NCI-H146 (cell line): Measurements from ENCODE around the gene DCLRE1A.

ENCODE experiments used
- DNase-seq: peaks from one replicate; lab custom pipeline; 2025; lab: John Stamatoyannopoulos, UW

DCLRE1A gene

GRCh38 chr10:113854013-113854760 lies at the start of gene DCLRE1A, which contains the start of gene NHLRC2:
Gene DCLRE1A, minus strand, starts transcription at chr10:113854082. Its CDS starts 900 bp downstream, at chr10:113853182.
Gene NHLRC2, plus strand, starts transcription at chr10:113854661. Its CDS starts 212 bp downstream, at chr10:113854873.
- DNase-seq = peak; percentile 88

GRCh38 chr10:113899952-113900598 lies 46.2 kb upstream of the DCLRE1A start:
- no peak for DNase-seq

GRCh38 chr10:113897693-113898618 lies 44.1 kb upstream of the DCLRE1A start:
- DNase-seq = peak; percentile 7

- no peak for DNase-seq
Observed at GRCh38 chr10:113895018-113895417, 41.1 kb upstream of the DCLRE1A start.

GRCh38 chr10:113894581-113894980 lies 40.7 kb upstream of the DCLRE1A start:
- DNase-seq = no peak

GRCh38 chr10:113893570-113893969 lies 39.7 kb upstream of the DCLRE1A start:
- DNase-seq = no peak

GRCh38 chr10:113891476-113891875 lies 37.6 kb upstream of the DCLRE1A start:
- DNase-seq = peak; percentile 11

GRCh38 chr10:113890769-113891168 lies 36.9 kb upstream of the DCLRE1A start:
- DNase-seq = no peak

- no peak for DNase-seq
Observed at GRCh38 chr10:113889911-113890310, 36.0 kb upstream of the DCLRE1A start.

GRCh38 chr10:113882240-113882639 lies 28.4 kb upstream of the DCLRE1A start:
- no peak for DNase-seq

GRCh38 chr10:113880236-113880635 lies 26.4 kb upstream of the DCLRE1A start:
- no peak for DNase-seq

GRCh38 chr10:113879691-113880090 lies 25.8 kb upstream of the DCLRE1A start:
- DNase-seq = no peak

- no peak for DNase-seq
Observed at GRCh38 chr10:113876461-113876860, 22.6 kb upstream of the DCLRE1A start.

- no peak for DNase-seq
Observed at GRCh38 chr10:113875212-113875611, 21.3 kb upstream of the DCLRE1A start.

GRCh38 chr10:113872139-113873030 lies 18.5 kb upstream of the DCLRE1A start:
- no peak for DNase-seq

- no peak for DNase-seq
Observed at GRCh38 chr10:113869789-113870188, 15.9 kb upstream of the DCLRE1A start.

GRCh38 chr10:113867904-113868303 lies 14.0 kb upstream of the DCLRE1A start:
- no peak for DNase-seq

GRCh38 chr10:113866551-113867394 lies 12.9 kb upstream of the DCLRE1A start:
- DNase-seq = no peak

GRCh38 chr10:113865901-113866300 lies 12.0 kb upstream of the DCLRE1A start:
- no peak for DNase-seq

GRCh38 chr10:113859261-113859660 lies 5.4 kb upstream of the DCLRE1A start:
- no peak for DNase-seq
